Aorta (tissue), 5 donors: ENCODE data around the gene NUP50. TPM values are rescaled to one million over a fixed set of nuclear protein-coding genes. Genes with fewer than 3 reads are reported as not detected.

ENCODE experiments used
- ATAC-seq: fragments of 200-7000 bp; cut with Tn5 transposase; one replicate; pipeline ENCODE4 v1.9.1; 2022; ENCODE audit warnings: moderate library complexity; ENCODE audit not compliant: low FRiP score
- DNase-seq, 2 donors: peaks; one replicate each; pipeline ENCODE4 v3.0.0-alpha.2; 2020
- H3K27ac ChIP-seq, 2 donors: one replicate each; pipeline ENCODE4 v1.5.1; 2013; ENCODE audit warnings: low read length in 2 of 2, mild to moderate bottlenecking in 2 of 2, moderate library complexity in 2 of 2, control low read depth in 1 of 2, inconsistent platforms in 1 of 2, low read depth in 1 of 2
- H3K27me3 ChIP-seq, 2 donors: one replicate each; pipeline ENCODE4 v1.6.1; 2013; ENCODE audit warnings: control low read depth in 1 of 2, low read length in 1 of 2, mild to moderate bottlenecking in 1 of 2, moderate library complexity in 1 of 2; ENCODE audit not compliant: insufficient read depth in 2 of 2, control insufficient read depth in 1 of 2
- H3K36me3 ChIP-seq, 2 donors: one replicate each; pipeline ENCODE4 v1.6.1; 2013; ENCODE audit warnings: control low read depth in 1 of 2, low read length in 1 of 2, mild to moderate bottlenecking in 1 of 2; ENCODE audit not compliant: insufficient read depth in 2 of 2, control insufficient read depth in 1 of 2
- H3K4me1 ChIP-seq, 2 donors: one replicate each; pipeline ENCODE4 v1.6.1; 2013; ENCODE audit warnings: low read length in 2 of 2, control low read depth in 1 of 2, mild to moderate bottlenecking in 1 of 2, moderate library complexity in 1 of 2; ENCODE audit not compliant: insufficient read depth in 2 of 2, control insufficient read depth in 1 of 2
- H3K4me3 ChIP-seq, 2 donors: one replicate each; pipeline ENCODE4 v1.5.1; 2013; ENCODE audit warnings: low read length in 2 of 2, control low read depth in 1 of 2, mild to moderate bottlenecking in 1 of 2
- H3K9me3 ChIP-seq: one replicate; pipeline ENCODE4 v1.6.1; 2013; ENCODE audit warnings: mild to moderate bottlenecking, low read length; ENCODE audit not compliant: control insufficient read depth
- WGBS, 2 donors: extraction: QIAGEN DNeasy Blood & Tissue Kit; methylation state at CpG; one replicate each; pipeline ENCODE4 v1.1.7; 2013; 5-methylcytosine and 5-hydroxymethylcytosine counted together
- intact Hi-C, 2 donors: fragments of 100-400 bp; cut with DNase I; formaldehyde crosslinking; loops; one replicate each; pipeline versions ENCODE4 v1.14.2 to v1.15.0; 2022
- microRNA-seq, 2 donors: library from miRNA; unstranded; fragments of <30 nt; microRNA quantifications; one replicate each; pipeline ENCODE4 v1.2.0, GENCODE V29; 2020
- polyA plus RNA-seq, 2 donors: library from polyadenylated mRNA; stranded (reverse); fragments of 200-250 nt; gene quantifications; one replicate each; pipeline ENCODE4 v1.2.3, GENCODE V29; 2013
- total RNA-seq, 2 donors: library from RNA; stranded (reverse); fragmentation: NEBNext Ultra II Directional; extraction: Animal tissue kit (Norgen Biotek cat#: 25700); gene quantifications; one replicate each; pipeline ENCODE4 v1.2.1, GENCODE V29; 2021
- donor health status: healthy with polysubstance abuse.
- donor health status: Bipolar disorder and iron deficiency.
- donor health status: DM: no; HTN: no; CAD: no.
- donor health status: DM: no; HTN: no; CAD: no.
- donor health status: DM: yes; HTN: yes; CAD: no.

NUP50 gene
- total and polyA plus RNA-seq, 4 donors = 5.6 to 49.7 (median 19.6) TPM

- Histone ChIP-seq H3K27me3 (no peaks in the 10 kb centered on the region), H3K36me3 (no peaks in the 10 kb centered on the region), H3K4me1 (no peaks in the 10 kb centered on the region), H3K27ac (no peak overlapping the region), H3K4me3 (no peak overlapping the region), H3K9me3 (no peaks in the 10 kb centered on the region)
- ATAC-seq (no peak), DNase-seq (peak in 1 of 2 donors; percentile 70)
- 89 to 92% methylated on average over 10 of the region's 10 CpGs for WGBS, 2 donors
- intact Hi-C loops = no loop called here
Observed at GRCh38 chr22:45233386-45233785, 69.7 kb downstream of the NUP50 start.

- 89 to 91% methylated on average over 10 of the region's 10 CpGs for WGBS, 2 donors
- intact Hi-C loops = no loop called here
- H3K4me3 ChIP-seq = no peak overlapping the region
- H3K36me3 ChIP-seq = no peaks in the 10 kb centered on the region
- H3K27ac ChIP-seq = no peak overlapping the region
- H3K27me3 ChIP-seq = no peaks in the 10 kb centered on the region
- H3K4me1 ChIP-seq = no peaks in the 10 kb centered on the region
- DNase-seq = no peak
- no peak for ATAC-seq
- H3K9me3 ChIP-seq = no peaks in the 10 kb centered on the region
Observed at GRCh38 chr22:45233827-45234226, 70.1 kb downstream of the NUP50 start.

- H3K27ac ChIP-seq = no peak overlapping the region
- no peaks in the 10 kb centered on the region for H3K36me3 ChIP-seq
- H3K9me3 ChIP-seq = no peaks in the 10 kb centered on the region
- intact Hi-C loops = no loop called here
- H3K4me3 ChIP-seq = no peak overlapping the region
- H3K27me3 ChIP-seq = no peaks in the 10 kb centered on the region
- ATAC-seq (no peak), DNase-seq (peak; percentile 72 to 84)
- no peaks in the 10 kb centered on the region for H3K4me1 ChIP-seq
- 85 to 90% methylated on average over 23 of the region's 23 CpGs for WGBS, 2 donors
Observed at GRCh38 chr22:45235101-45235777, 71.5 kb downstream of the NUP50 start.

- Histone ChIP-seq H3K36me3 (no peaks in the 10 kb centered on the region), H3K4me3 (no peak overlapping the region), H3K27ac (no peak overlapping the region), H3K9me3 (no peaks in the 10 kb centered on the region), H3K4me1 (no peaks in the 10 kb centered on the region), H3K27me3 (no peaks in the 10 kb centered on the region)
- ATAC-seq (no peak), DNase-seq (peak in 1 of 2 donors; percentile 67)
- intact Hi-C loops = no loop called here
- 91 to 93% methylated on average over 20 of the region's 20 CpGs for WGBS, 2 donors
Observed at GRCh38 chr22:45235851-45236342, 72.2 kb downstream of the NUP50 start.

- Histone ChIP-seq H3K36me3 (no peaks in the 10 kb centered on the region), H3K27ac (no peak overlapping the region), H3K27me3 (no peaks in the 10 kb centered on the region), H3K4me3 (no peak overlapping the region), H3K9me3 (no peaks in the 10 kb centered on the region), H3K4me1 (no peaks in the 10 kb centered on the region)
- no peak for DNase-seq
- intact Hi-C loops = no loop called here
- ATAC-seq = no peak
- WGBS, 2 donors = 91% methylated on average over 15 of the region's 15 CpGs
Observed at GRCh38 chr22:45237065-45237990, 73.6 kb downstream of the NUP50 start.

Small RNA genes within 50 kb of the gene (microRNA-seq; reads per million reads assigned to microRNA genes)
- gene MIR1249 = 7.0 to 19.1 reads per million in 2 donors

Other genes with a start within 250 kb of the NUP50 start
- 1 to 10 TPM in 1 of 2 donors, under 1 TPM in 1; 0.75 to 1.8 TPM for gene PHF21B, start 153.9 kb upstream of the NUP50 start, total RNA-seq
- not detected for gene PHF21B, start 153.9 kb upstream of the NUP50 start, polyA plus RNA-seq
- 100 to 1,000 TPM in 1 of 2 donors, 10 to 100 TPM in 1; 46.9 to 101 TPM for gene KIAA0930, start 77.0 kb downstream of the NUP50 start, total RNA-seq
- 10 to 100 TPM; 36.6 to 83.7 TPM for gene KIAA0930, start 77.0 kb downstream of the NUP50 start, polyA plus RNA-seq
- gene UPK3A, start 121.0 kb downstream of the NUP50 start, total RNA-seq = not detected
- not detected for gene UPK3A, start 121.0 kb downstream of the NUP50 start, polyA plus RNA-seq
- 10 to 100 TPM; 59.2 to 66.7 TPM for gene FAM118A, start 146.0 kb downstream of the NUP50 start, total RNA-seq
- 100 to 1,000 TPM in 1 of 2 donors, 1 to 10 TPM in 1; 8.6 to 320 TPM for gene FAM118A, start 146.0 kb downstream of the NUP50 start, polyA plus RNA-seq
- gene SMC1B, start 249.7 kb downstream of the NUP50 start, total RNA-seq = not detected
- gene SMC1B, start 249.7 kb downstream of the NUP50 start, polyA plus RNA-seq = not detected
- gene RIBC2, start 249.8 kb downstream of the NUP50 start, total RNA-seq = 1 to 10 TPM in 1 of 2 donors, under 1 TPM in 1; 0.55 to 1.2 TPM
- gene RIBC2, start 249.8 kb downstream of the NUP50 start, polyA plus RNA-seq = under 1 TPM in 1 of 2 donors, not detected in 1; 0.31 TPM